Sigmoid colon (tissue), 7 donors: ENCODE measurements around the gene LUZP4. TPM values are rescaled to one million over a fixed set of nuclear protein-coding genes. Genes with fewer than 3 reads are reported as not detected.

Experiments
- DNase-seq: peaks from one replicate; pipeline ENCODE4 v3.0.0-alpha.2; 2019
- H3K27ac ChIP-seq, 4 donors: fragments of 200-600 bp; sonication (generic); one replicate each; pipeline ENCODE4 v1.5.1; 2016 to 2019; ENCODE audit warnings: mild to moderate bottlenecking in 1 of 4
- H3K27me3 ChIP-seq, 3 donors: fragments of 200-600 bp; sonication (generic); one replicate each; pipeline ENCODE4 v1.5.1; 2019; ENCODE audit warnings: mild to moderate bottlenecking in 1 of 3
- H3K36me3 ChIP-seq, 4 donors: fragments of 200-600 bp; sonication (generic); one replicate each; pipeline ENCODE4 v1.5.1; 2016 to 2019
- H3K4me1 ChIP-seq, 4 donors: fragments of 200-600 bp; sonication (generic); one replicate each; pipeline ENCODE4 v1.5.1; 2017 to 2019
- H3K4me3 ChIP-seq, 4 donors: fragments of 200-600 bp; sonication (generic); one replicate each; pipeline ENCODE4 v1.5.1; 2017 to 2019; ENCODE audit warnings: mild to moderate bottlenecking in 2 of 4, moderate library complexity in 1 of 4
- H3K9me3 ChIP-seq, 4 donors: fragments of 200-600 bp in 3 of 4; sonication (generic) in 3 of 4; one replicate each; pipeline versions ENCODE4 v1.5.1 to v1.6.1; 2013 to 2019
- EP300 ChIP-seq, 4 donors: sonication (generic); formaldehyde crosslinking; IDR thresholded peaks; one replicate each; pipeline ENCODE4 v1.6.1; 2017; ENCODE audit warnings: antibody characterized with exemption in 4 of 4
- POLR2A ChIP-seq, 2 donors: fragments of 450-650 bp; IDR thresholded peaks; one replicate each; pipeline ENCODE4 v1.6.1; 2016; ENCODE audit warnings: antibody characterized with exemption in 2 of 2, mild to moderate bottlenecking in 2 of 2, moderate library complexity in 2 of 2
- POLR2AphosphoS5 ChIP-seq, 4 donors: sonication (generic); formaldehyde crosslinking; IDR thresholded peaks; one replicate each; pipeline ENCODE4 v1.6.1; 2017; ENCODE audit warnings: antibody characterized with exemption in 4 of 4
- WGBS, 2 donors: extraction: QIAGEN DNeasy Blood & Tissue Kit; methylation state at CpG; one replicate each; pipeline ENCODE4 v1.1.7; 2013; 5-methylcytosine and 5-hydroxymethylcytosine counted together
- intact Hi-C: fragments of 100-400 bp; cut with DNase I; formaldehyde crosslinking; loops from one replicate; pipeline ENCODE4 v1.15.1; 2023
- polyA plus RNA-seq, 3 donors: library from polyadenylated mRNA; stranded (reverse); fragments of 200-250 nt; gene quantifications; one replicate each; pipeline ENCODE4 v1.2.3, GENCODE V29; 2013
- total RNA-seq, 4 donors: library from RNA; depleted of rRNA; stranded (reverse); fragments of >200 nt; gene quantifications; one replicate each; pipeline ENCODE4 v1.1.0, GENCODE V29; 2016
- TF ChIP-seq, protein P1 (sequence below), 4 experiments: fragments of 450-650 bp in 3 of 4; fragments of 200-600 bp in 1 of 4; IDR thresholded peaks; one replicate each; pipeline ENCODE4 v1.5.1; 2016 to 2019; ENCODE audit warnings: antibody characterized with exemption in 4 of 4, mild to moderate bottlenecking in 3 of 4, moderate library complexity in 2 of 4
- donor health status: healthy with polysubstance abuse.
- donor health status: Bipolar disorder and iron deficiency.
- donor health status: healthy.

LUZP4 gene
- total and polyA plus RNA-seq, 7 donors = not detected

DNA sequence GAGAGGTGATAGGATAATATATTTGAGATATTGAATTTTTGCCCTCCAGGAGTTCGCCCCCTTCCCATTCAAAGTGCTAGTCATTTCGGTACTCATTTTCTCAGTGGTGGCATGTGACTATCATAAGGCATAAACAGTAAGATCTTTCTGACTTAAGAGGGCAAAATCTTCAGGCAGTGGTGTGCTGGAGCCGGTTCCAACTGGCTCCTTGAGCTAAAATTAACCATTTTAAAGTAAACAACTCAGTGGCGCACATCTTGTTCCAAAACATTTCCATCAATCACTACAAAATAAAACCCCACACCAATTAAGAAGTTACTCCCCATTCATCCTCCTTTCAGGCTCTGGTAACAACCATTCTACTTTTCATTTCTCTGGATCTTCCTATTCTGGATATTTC is 43.3 kb downstream of the LUZP4 start:
- Histone ChIP-seq H3K27me3 (no peaks in the 10 kb centered on the region), H3K4me1 (peaks cover 0 to 6% (median 0%) of the 10 kb centered on the region in 4 donors), H3K4me3 (no peak overlapping the region), H3K9me3 (no peaks in the 10 kb centered on the region), H3K27ac (no peak overlapping the region), H3K36me3 (no peaks in the 10 kb centered on the region)
- intact Hi-C loops = loop anchor here (5.0 kb wide), 1 partner anchor 359 kb away; no protein-coding TSS in a partner anchor
- WGBS, 2 donors = 75 to 80% methylated on average over 4 of the region's 4 CpGs
- DNase-seq = no peak
- TF ChIP-seq EP300 (IDR thresholded peaks at IDR 0.05) (no peak), POLR2AphosphoS5 (IDR thresholded peaks at IDR 0.05) (no peak), POLR2A (IDR thresholded peaks at IDR 0.05) (no peak)
- TF ChIP-seq, protein P1, sequence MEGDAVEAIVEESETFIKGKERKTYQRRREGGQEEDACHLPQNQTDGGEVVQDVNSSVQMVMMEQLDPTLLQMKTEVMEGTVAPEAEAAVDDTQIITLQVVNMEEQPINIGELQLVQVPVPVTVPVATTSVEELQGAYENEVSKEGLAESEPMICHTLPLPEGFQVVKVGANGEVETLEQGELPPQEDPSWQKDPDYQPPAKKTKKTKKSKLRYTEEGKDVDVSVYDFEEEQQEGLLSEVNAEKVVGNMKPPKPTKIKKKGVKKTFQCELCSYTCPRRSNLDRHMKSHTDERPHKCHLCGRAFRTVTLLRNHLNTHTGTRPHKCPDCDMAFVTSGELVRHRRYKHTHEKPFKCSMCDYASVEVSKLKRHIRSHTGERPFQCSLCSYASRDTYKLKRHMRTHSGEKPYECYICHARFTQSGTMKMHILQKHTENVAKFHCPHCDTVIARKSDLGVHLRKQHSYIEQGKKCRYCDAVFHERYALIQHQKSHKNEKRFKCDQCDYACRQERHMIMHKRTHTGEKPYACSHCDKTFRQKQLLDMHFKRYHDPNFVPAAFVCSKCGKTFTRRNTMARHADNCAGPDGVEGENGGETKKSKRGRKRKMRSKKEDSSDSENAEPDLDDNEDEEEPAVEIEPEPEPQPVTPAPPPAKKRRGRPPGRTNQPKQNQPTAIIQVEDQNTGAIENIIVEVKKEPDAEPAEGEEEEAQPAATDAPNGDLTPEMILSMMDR (IDR thresholded peaks at IDR 0.05) = no peak

DNA sequence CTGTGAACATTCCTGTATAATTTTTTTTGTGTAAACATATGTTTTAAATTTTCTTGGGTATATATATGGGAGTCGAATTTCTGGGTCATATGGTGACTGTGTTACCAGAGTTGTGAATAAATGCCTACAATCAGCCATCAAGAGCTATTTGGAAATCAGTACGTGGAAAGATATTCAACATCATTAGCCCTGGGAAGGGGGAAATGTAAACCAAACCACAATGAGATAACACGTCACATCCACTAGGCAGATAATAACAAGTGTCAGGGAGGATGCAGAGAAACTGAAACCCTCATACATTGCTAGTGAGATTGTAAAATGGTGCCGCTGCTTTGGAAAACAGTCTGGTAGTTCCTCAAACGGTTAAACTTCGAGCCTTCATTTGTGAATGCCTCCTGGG is 43.9 kb downstream of the LUZP4 start:
- no peaks in the 10 kb centered on the region for H3K9me3 ChIP-seq
- no peak overlapping the region for H3K4me3 ChIP-seq
- H3K27me3 ChIP-seq = no peaks in the 10 kb centered on the region
- TF ChIP-seq EP300 (IDR thresholded peaks at IDR 0.05) = no peak
- H3K27ac ChIP-seq = no peak overlapping the region
- 69 to 71% methylated on average over 6 of the region's 6 CpGs for WGBS, 2 donors
- intact Hi-C loops = loop anchor here (5.0 kb wide), 1 partner anchor 359 kb away; no protein-coding TSS in a partner anchor
- peaks cover 0 to 9% (median 0%) of the 10 kb centered on the region in 4 donors for H3K4me1 ChIP-seq
- no peak for DNase-seq
- no peaks in the 10 kb centered on the region for H3K36me3 ChIP-seq

GRCh38 chrX:115337491-115338144 is 48.1 kb downstream of the LUZP4 start:
- no peak for DNase-seq
- intact Hi-C loops = no loop called here

DNA sequence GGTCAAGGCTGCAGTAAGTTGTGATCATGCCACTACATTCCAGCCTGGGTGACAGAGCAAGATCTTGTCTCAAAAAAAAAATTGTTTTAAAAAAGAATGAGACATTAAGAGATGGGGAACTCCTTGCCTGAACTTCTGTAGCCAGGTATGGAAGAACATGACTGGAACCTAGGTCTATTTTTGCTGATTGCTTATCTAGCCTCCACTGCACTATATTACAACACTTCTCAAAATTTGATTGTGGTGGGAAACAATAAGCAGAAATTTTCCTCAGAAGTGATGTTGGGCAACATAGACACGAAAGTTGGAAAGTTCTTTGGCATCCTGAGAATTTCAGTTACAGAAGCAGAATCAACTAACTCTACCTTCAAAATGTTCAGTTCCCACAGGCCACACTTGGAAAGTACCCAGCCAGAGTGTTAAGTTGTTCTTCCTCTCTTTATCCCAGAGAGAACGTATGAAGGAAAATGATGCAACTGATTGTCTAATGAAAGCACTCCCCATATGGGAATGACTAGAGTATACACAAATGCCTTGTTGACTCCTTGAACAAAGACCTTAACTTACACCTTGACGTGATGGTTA is 50.0 kb downstream of the LUZP4 start:
- Histone ChIP-seq H3K4me3 (no peak overlapping the region), H3K9me3 (no peaks in the 10 kb centered on the region), H3K27me3 (no peaks in the 10 kb centered on the region), H3K4me1 (peaks cover 0 to 13% (median 4%) of the 10 kb centered on the region in 4 donors), H3K36me3 (no peaks in the 10 kb centered on the region), H3K27ac (no peak overlapping the region)
- intact Hi-C loops = loop anchor here (5.0 kb wide), 1 partner anchor 223 kb away; the partner anchor contains the start of gene PLS3
- WGBS, 2 donors = 79 to 86% methylated on average over 3 of the region's 3 CpGs
- DNase-seq = no peak
- TF ChIP-seq EP300 (IDR thresholded peaks at IDR 0.05) = no peak
- TF ChIP-seq, protein P1 (IDR thresholded peaks at IDR 0.05) = no peak
- TF ChIP-seq POLR2A (IDR thresholded peaks at IDR 0.05) = no peak
- TF ChIP-seq POLR2AphosphoS5 (IDR thresholded peaks at IDR 0.05) = no peak

More at GRCh38 chrX:115337491-115338144, 48.1 kb downstream of the LUZP4 start:
- Histone ChIP-seq H3K27me3 (no peaks in the 10 kb centered on the region), H3K27ac (peak overlapping the region in 2 of 4 donors; percentile 2 to 14), H3K4me3 (no peak overlapping the region), H3K9me3 (no peaks in the 10 kb centered on the region), H3K36me3 (no peaks in the 10 kb centered on the region), H3K4me1 (peaks cover 0 to 9% (median 0%) of the 10 kb centered on the region in 4 donors)
- WGBS, 2 donors = 80% methylated on average over 5 of the region's 5 CpGs
- TF ChIP-seq, protein P1 (IDR thresholded peaks at IDR 0.05) = no peak
- TF ChIP-seq POLR2A (IDR thresholded peaks at IDR 0.05) (no peak), POLR2AphosphoS5 (IDR thresholded peaks at IDR 0.05) (no peak), EP300 (IDR thresholded peaks at IDR 0.05) (no peak)

DNA sequence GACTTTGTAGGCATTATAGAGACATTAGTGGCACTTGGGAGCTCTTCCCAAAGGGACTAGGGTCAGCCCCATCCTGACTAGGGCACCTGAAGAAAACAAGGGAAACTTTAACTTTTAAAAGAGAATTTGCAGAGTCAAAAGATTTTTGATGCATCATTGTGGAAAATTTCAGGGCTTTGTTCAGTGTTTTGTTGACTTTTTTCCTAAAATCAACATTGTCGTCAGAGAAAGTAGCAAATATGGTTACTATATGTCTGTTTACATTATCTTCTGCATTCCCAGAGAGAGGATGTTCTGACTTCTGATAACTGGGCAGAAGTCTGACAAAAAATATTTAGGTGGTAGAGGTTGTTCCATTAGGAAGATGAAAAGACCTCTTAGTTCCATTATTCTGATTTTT is 51.9 kb downstream of the LUZP4 start:
- no peak overlapping the region for H3K4me3 ChIP-seq
- peaks cover 0 to 28% (median 15%) of the 10 kb centered on the region in 4 donors for H3K4me1 ChIP-seq
- WGBS, 2 donors = 54 to 97% methylated on average over 1 of the region's 1 CpG
- no peak for DNase-seq
- TF ChIP-seq POLR2AphosphoS5 (IDR thresholded peaks at IDR 0.05) = no peak
- no peak for TF ChIP-seq POLR2A (IDR thresholded peaks at IDR 0.05)
- TF ChIP-seq, protein P1 (IDR thresholded peaks at IDR 0.05) = no peak
- H3K27ac ChIP-seq = no peak overlapping the region
- H3K9me3 ChIP-seq = no peaks in the 10 kb centered on the region
- intact Hi-C loops = loop anchor here (5.0 kb wide), 1 partner anchor 221 kb away; the partner anchor contains the start of gene PLS3
- no peaks in the 10 kb centered on the region for H3K27me3 ChIP-seq
- H3K36me3 ChIP-seq = no peaks in the 10 kb centered on the region
